Type B pancreatic cell (in vitro differentiated cells): Measurements from ENCODE around the gene PRPF38A. TPM values are rescaled to one million over a fixed set of nuclear protein-coding genes. Genes with fewer than 3 reads are reported as not detected.

Experiments used
- DNase-seq: peaks from one replicate; pipeline ENCODE4 v3.0.0; 2021; ENCODE audit warnings: mixed read lengths; ENCODE audit not compliant: unreplicated experiment; ENCODE audit errors: extremely low spot score
- H3K27ac Mint-ChIP-seq: 2 replicates; pipeline ENCODE4 v1.8.0; 2021; ENCODE audit warnings: mild to moderate bottlenecking, mixed read lengths
- H3K27me3 Mint-ChIP-seq: 2 replicates; pipeline ENCODE4 v1.8.0; 2021; ENCODE audit warnings: mixed read lengths
- H3K36me3 Mint-ChIP-seq: 2 replicates; pipeline ENCODE4 v1.8.0; 2021; ENCODE audit warnings: mixed read lengths
- H3K4me1 Mint-ChIP-seq: one replicate; pipeline ENCODE4 v1.8.0; 2021; ENCODE audit warnings: mixed read lengths; ENCODE audit not compliant: unreplicated experiment
- H3K4me3 Mint-ChIP-seq: 2 replicates; pipeline ENCODE4 v1.8.0; 2021; ENCODE audit warnings: mild to moderate bottlenecking, mixed read lengths
- H3K9me3 Mint-ChIP-seq: 2 replicates; pipeline ENCODE4 v1.8.0; 2021; ENCODE audit warnings: mixed read lengths
- CTCF ChIP-seq: fragments of 200-600 bp; sonication (generic); conservative IDR thresholded peaks from 2 replicates; pipeline ENCODE4 v1.5.0; 2021; ENCODE audit warnings: antibody characterized with exemption, mild to moderate bottlenecking
- total RNA-seq: library from RNA; stranded (reverse); gene quantifications from 2 replicates; pipeline ENCODE4 v1.2.1, GENCODE V29; 2021; ENCODE audit warnings: low replicate concordance

PRPF38A gene
- total RNA-seq, 1 donor from 2014 or later, result 70.7 TPM

- Mint-ChIP-seq H3K36me3 (peaks cover 13% of the 10 kb centered on the region), H3K4me1 (no peaks in the 10 kb centered on the region), H3K9me3 (no peaks in the 10 kb centered on the region), H3K27ac (no peak overlapping the region), H3K4me3 (no peak overlapping the region), H3K27me3 (no peaks in the 10 kb centered on the region)
- no peak for DNase-seq
- no peak for TF ChIP-seq CTCF
These were observed 45.4 kb upstream of the PRPF38A start for GRCh38 chr1:52358851-52359497.

GRCh38 chr1:52359676-52360594 lies 44.5 kb upstream of the PRPF38A start:
- Mint-ChIP-seq H3K4me1 (peaks cover 5% of the 10 kb centered on the region), H3K27ac (no peak overlapping the region), H3K9me3 (no peaks in the 10 kb centered on the region), H3K4me3 (no peak overlapping the region), H3K27me3 (no peaks in the 10 kb centered on the region), H3K36me3 (peaks cover 12% of the 10 kb centered on the region)
- DNase-seq, result no peak
- no peak for TF ChIP-seq CTCF

- Mint-ChIP-seq H3K27me3 (no peaks in the 10 kb centered on the region), H3K9me3 (no peaks in the 10 kb centered on the region), H3K4me1 (peaks cover 8% of the 10 kb centered on the region), H3K36me3 (peaks cover 6% of the 10 kb centered on the region), H3K4me3 (no peak overlapping the region), H3K27ac (no peak overlapping the region)
- DNase-seq, result no peak
- TF ChIP-seq CTCF, result no peak
These were observed 43.8 kb upstream of the PRPF38A start for GRCh38 chr1:52360595-52360968.

GRCh38 chr1:52364235-52364839 lies 40.1 kb upstream of the PRPF38A start:
- H3K4me3 Mint-ChIP-seq, result peak overlapping the region; percentile 97
- no peaks in the 10 kb centered on the region for H3K36me3 Mint-ChIP-seq
- peaks cover 18% of the 10 kb centered on the region for H3K4me1 Mint-ChIP-seq
- no peaks in the 10 kb centered on the region for H3K27me3 Mint-ChIP-seq
- DNase-seq, result no peak
- H3K27ac Mint-ChIP-seq, result peak overlapping the region; percentile 98
- H3K9me3 Mint-ChIP-seq, result no peaks in the 10 kb centered on the region
- no peak for TF ChIP-seq CTCF

GRCh38 chr1:52365071-52365745 lies 39.2 kb upstream of the PRPF38A start:
- H3K4me1 Mint-ChIP-seq, result peaks cover 18% of the 10 kb centered on the region
- H3K4me3 Mint-ChIP-seq, result peak overlapping the region; percentile 97
- no peak for DNase-seq
- no peaks in the 10 kb centered on the region for H3K9me3 Mint-ChIP-seq
- no peaks in the 10 kb centered on the region for H3K36me3 Mint-ChIP-seq
- H3K27me3 Mint-ChIP-seq, result no peaks in the 10 kb centered on the region
- TF ChIP-seq CTCF, result no peak
- peak overlapping the region; percentile 98 for H3K27ac Mint-ChIP-seq
